Neuronal stem cell (in vitro differentiated cells): ENCODE results near the gene MYO10.

Experiments
- DNase-seq: peaks from one replicate; pipeline ENCODE4 v3.0.0-alpha.2; 2013; ENCODE audit warnings: low spot score
- H2AFZ ChIP-seq: one replicate; pipeline ENCODE4 v1.6.1; 2013; ENCODE audit warnings: mild to moderate bottlenecking, low read length, inconsistent platforms
- H2AK5ac ChIP-seq: 2 replicates; pipeline ENCODE4 v1.6.1; 2013; ENCODE audit warnings: low read depth, mild to moderate bottlenecking, inconsistent platforms, low read length, moderate library complexity, mixed read lengths
- H2BK120ac ChIP-seq: 2 replicates; pipeline ENCODE4 v1.6.1; 2013; ENCODE audit warnings: low read depth, mild to moderate bottlenecking, inconsistent platforms, low read length, moderate library complexity, mixed read lengths
- H2BK12ac ChIP-seq: one replicate; pipeline ENCODE4 v1.6.1; 2013; ENCODE audit warnings: low read length, inconsistent platforms
- H2BK15ac ChIP-seq: 2 replicates; pipeline ENCODE4 v1.6.1; 2013; ENCODE audit warnings: mild to moderate bottlenecking, low read length, inconsistent platforms, mixed read lengths
- H2BK5ac ChIP-seq: one replicate; pipeline ENCODE4 v1.6.1; 2013; ENCODE audit warnings: inconsistent platforms, mild to moderate bottlenecking, low read length, moderate library complexity
- H3K14ac ChIP-seq: one replicate; pipeline ENCODE4 v1.6.1; 2013; ENCODE audit warnings: low read length, inconsistent platforms
- H3K18ac ChIP-seq: 2 replicates; pipeline ENCODE4 v1.6.1; 2013; ENCODE audit warnings: low read length, inconsistent platforms
- H3K23ac ChIP-seq: 2 replicates; pipeline ENCODE4 v1.6.1; 2013; ENCODE audit warnings: low read depth, mild to moderate bottlenecking, mixed read lengths, low read length, inconsistent platforms; ENCODE audit not compliant: poor library complexity
- H3K27ac ChIP-seq: replicated peaks from 3 replicates; pipeline ENCODE4 v1.5.1; 2013; ENCODE audit warnings: low read length, inconsistent platforms
- H3K27me3 ChIP-seq, 3 experiments: 2 replicates each; pipeline ENCODE4 v1.6.1; 2013; ENCODE audit warnings: low read length in 3 of 3, mild to moderate bottlenecking in 2 of 3, inconsistent platforms in 1 of 3, low read depth in 1 of 3, mixed read lengths in 1 of 3, moderate library complexity in 1 of 3; ENCODE audit not compliant: control insufficient read depth in 3 of 3, insufficient read depth in 3 of 3
- H3K36me3 ChIP-seq, 2 donors: replicated peaks in 1 of 2; 2 replicates each; pipeline ENCODE4 v1.6.1; 2013; ENCODE audit warnings: low read length in 2 of 2; ENCODE audit not compliant: control insufficient read depth in 2 of 2, insufficient read depth in 2 of 2
- H3K4ac ChIP-seq: 2 replicates; pipeline ENCODE4 v1.6.1; 2013; ENCODE audit warnings: inconsistent platforms, mild to moderate bottlenecking, low read length, moderate library complexity
- H3K4me1 ChIP-seq, 2 donors: 1 replicate in 1 of 2; 2 replicates in 1 of 2; pipeline ENCODE4 v1.6.1; 2013; ENCODE audit warnings: low read length in 2 of 2, low read depth in 1 of 2; ENCODE audit not compliant: control insufficient read depth in 2 of 2, insufficient read depth in 1 of 2
- H3K4me2 ChIP-seq: one replicate; pipeline ENCODE4 v1.6.1; 2013; ENCODE audit warnings: mild to moderate bottlenecking, low read length, inconsistent platforms; ENCODE audit not compliant: insufficient read depth, poor library complexity, severe bottlenecking
- H3K4me3 ChIP-seq, 2 donors: 2 replicates each; pipeline ENCODE4 v1.5.1; 2013; ENCODE audit warnings: low read length in 2 of 2, mild to moderate bottlenecking in 2 of 2, inconsistent platforms in 1 of 2, moderate library complexity in 1 of 2
- H3K79me1 ChIP-seq: one replicate; pipeline ENCODE4 v1.6.1; 2013; ENCODE audit warnings: low read depth, mild to moderate bottlenecking, inconsistent platforms, low read length, moderate library complexity
- H3K9ac ChIP-seq: one replicate; pipeline ENCODE4 v1.6.1; 2013; ENCODE audit warnings: mild to moderate bottlenecking, low read depth, low read length, inconsistent platforms; ENCODE audit not compliant: poor library complexity
- H3K9me3 ChIP-seq, 2 donors: replicated peaks in 1 of 2; 2 replicates each; pipeline versions ENCODE3 to v1.6.1; 2013; ENCODE audit warnings: low read length in 2 of 2, mild to moderate bottlenecking in 2 of 2, inconsistent platforms in 1 of 2, low read depth in 1 of 2, mixed read lengths in 1 of 2, moderate library complexity in 1 of 2; ENCODE audit not compliant: control insufficient read depth in 2 of 2, insufficient read depth in 1 of 2
- H4K8ac ChIP-seq: one replicate; pipeline ENCODE4 v1.6.1; 2013; ENCODE audit warnings: low read depth, mild to moderate bottlenecking, inconsistent platforms, low read length, moderate library complexity
- H4K91ac ChIP-seq: one replicate; pipeline ENCODE4 v1.6.1; 2013; ENCODE audit warnings: low read length, low read depth, mild to moderate bottlenecking, inconsistent platforms; ENCODE audit not compliant: poor library complexity
- WGBS, 2 donors: extraction: QIAGEN DNeasy Blood & Tissue Kit; methylation state at CpG; one replicate each; pipeline ENCODE4 v1.1.7; 2013; ENCODE audit warnings: missing lambda C conversion rate in 2 of 2, mixed read lengths in 1 of 2; ENCODE audit not compliant: insufficient read length in 2 of 2, insufficient replicate concordance in 1 of 2; ENCODE audit errors: extremely low coverage in 2 of 2; 5-methylcytosine and 5-hydroxymethylcytosine counted together

Gene MYO10

GRCh38 chr5:16884595-16884994 lies 51.5 kb downstream of the MYO10 start:
- H4K91ac ChIP-seq, result no peak overlapping the region
- peaks cover 6 to 18% of the 10 kb centered on the region in 2 donors for H3K4me1 ChIP-seq
- no peak overlapping the region for H4K8ac ChIP-seq
- H3K36me3 ChIP-seq, result no peaks in the 10 kb centered on the region
- no peak overlapping the region for H3K4me3 ChIP-seq
- no peak overlapping the region for H2BK12ac ChIP-seq
- WGBS, 2 donors, result no CpG with 5 or more reads among the region's 4 CpGs
- no peak for DNase-seq
- H3K4me2 ChIP-seq, result no peak overlapping the region
- H3K9ac ChIP-seq, result no peak overlapping the region
- no peak overlapping the region for H3K4ac ChIP-seq
- no peak overlapping the region for H2BK15ac ChIP-seq
- no peak overlapping the region for H2BK5ac ChIP-seq
- H3K18ac ChIP-seq, result no peak overlapping the region
- H3K79me1 ChIP-seq, result no peaks in the 10 kb centered on the region
- H2BK120ac ChIP-seq, result no peak overlapping the region
- H3K9me3 ChIP-seq, result peaks cover 0 to 2% of the 10 kb centered on the region in 2 donors
- H2AK5ac ChIP-seq, result no peak overlapping the region
- H2AFZ ChIP-seq, result no peak overlapping the region
- H3K27ac ChIP-seq, result no peak overlapping the region
- H3K14ac ChIP-seq, result no peak overlapping the region
- H3K27me3 ChIP-seq, result no peaks in the 10 kb centered on the region
- H3K23ac ChIP-seq, result no peak overlapping the region

GRCh38 chr5:16883806-16884205 lies 52.3 kb downstream of the MYO10 start:
- peaks cover 3 to 15% of the 10 kb centered on the region in 2 donors for H3K4me1 ChIP-seq
- no CpG with 5 or more reads among the region's 6 CpGs for WGBS, 2 donors

GRCh38 chr5:16883176-16883575 lies 52.9 kb downstream of the MYO10 start:
- Histone ChIP-seq H4K8ac (no peak overlapping the region), H2AFZ (no peak overlapping the region), H3K36me3 (no peaks in the 10 kb centered on the region), H3K14ac (no peak overlapping the region), H3K18ac (no peak overlapping the region), H2BK12ac (no peak overlapping the region), H4K91ac (no peak overlapping the region), H3K4me1 (peaks cover 3 to 15% of the 10 kb centered on the region in 2 donors), H2BK5ac (no peak overlapping the region), H3K9me3 (peaks cover 0 to 2% of the 10 kb centered on the region in 2 donors), H3K4me2 (no peak overlapping the region), H2BK15ac (no peak overlapping the region), H3K23ac (no peak overlapping the region), H3K27ac (no peak overlapping the region), H3K4ac (no peak overlapping the region), H3K79me1 (no peaks in the 10 kb centered on the region), H2BK120ac (no peak overlapping the region), H3K4me3 (no peak overlapping the region), H3K9ac (no peak overlapping the region), H2AK5ac (no peak overlapping the region), H3K27me3 (no peaks in the 10 kb centered on the region)
- no peak for DNase-seq
- no CpG with 5 or more reads among the region's 6 CpGs for WGBS, 2 donors

More at GRCh38 chr5:16883806-16884205, 52.3 kb downstream of the MYO10 start:
- H2AFZ ChIP-seq, result no peak overlapping the region
- H2AK5ac ChIP-seq, result no peak overlapping the region
- no peak overlapping the region for H3K4me2 ChIP-seq
- no peak overlapping the region for H4K8ac ChIP-seq
- no peak overlapping the region for H4K91ac ChIP-seq
- H2BK12ac ChIP-seq, result no peak overlapping the region
- no peaks in the 10 kb centered on the region for H3K36me3 ChIP-seq
- H2BK120ac ChIP-seq, result no peak overlapping the region
- H3K4ac ChIP-seq, result no peak overlapping the region
- H3K14ac ChIP-seq, result no peak overlapping the region
- H3K27ac ChIP-seq, result no peak overlapping the region
- H2BK15ac ChIP-seq, result no peak overlapping the region
- no peaks in the 10 kb centered on the region for H3K27me3 ChIP-seq
- H3K9ac ChIP-seq, result no peak overlapping the region
- H3K9me3 ChIP-seq, result peaks cover 0 to 2% of the 10 kb centered on the region in 2 donors
- H3K18ac ChIP-seq, result no peak overlapping the region
- H3K23ac ChIP-seq, result no peak overlapping the region
- no peak overlapping the region for H3K4me3 ChIP-seq
- H2BK5ac ChIP-seq, result no peak overlapping the region
- no peaks in the 10 kb centered on the region for H3K79me1 ChIP-seq
- no peak for DNase-seq

- Histone ChIP-seq H3K36me3 (peaks cover 0 to 12% of the 10 kb centered on the region in 2 donors), H4K8ac (no peak overlapping the region), H4K91ac (no peak overlapping the region), H3K9ac (no peak overlapping the region), H3K27me3 (no peaks in the 10 kb centered on the region), H2BK120ac (no peak overlapping the region), H2BK5ac (no peak overlapping the region), H3K4me2 (no peak overlapping the region), H3K4me3 (no peak overlapping the region), H3K4ac (no peak overlapping the region), H3K18ac (no peak overlapping the region), H2AK5ac (no peak overlapping the region), H3K79me1 (no peaks in the 10 kb centered on the region), H2BK12ac (no peak overlapping the region), H3K27ac (no peak overlapping the region), H2AFZ (no peak overlapping the region), H3K9me3 (peaks cover 0 to 2% of the 10 kb centered on the region in 2 donors), H3K4me1 (peaks cover 3 to 15% of the 10 kb centered on the region in 2 donors), H2BK15ac (no peak overlapping the region), H3K14ac (no peak overlapping the region), H3K23ac (no peak overlapping the region)
- WGBS, 2 donors, result no CpG with 5 or more reads among the region's 3 CpGs
- DNase-seq, result no peak
These were observed 54.8 kb downstream of the MYO10 start for GRCh38 chr5:16881251-16881650.
